C4-2B (cell line): ENCODE measurements around the gene FLT3LG.

Source experiments
- H3K27ac ChIP-seq: fragments of 450-650 bp; 2 replicates; pipeline ENCODE4 v1.5.1; 2017
- ZFX ChIP-seq: fragments of 450-650 bp; IDR thresholded peaks from 2 replicates; pipeline ENCODE4 v1.6.1; 2017
- TF ChIP-seq, protein P1 (sequence below): fragments of 450-650 bp; conservative IDR thresholded peaks from 2 replicates; pipeline ENCODE4 v1.5.1; 2017; ENCODE audit warnings: mild to moderate bottlenecking

Gene FLT3LG, protein sequence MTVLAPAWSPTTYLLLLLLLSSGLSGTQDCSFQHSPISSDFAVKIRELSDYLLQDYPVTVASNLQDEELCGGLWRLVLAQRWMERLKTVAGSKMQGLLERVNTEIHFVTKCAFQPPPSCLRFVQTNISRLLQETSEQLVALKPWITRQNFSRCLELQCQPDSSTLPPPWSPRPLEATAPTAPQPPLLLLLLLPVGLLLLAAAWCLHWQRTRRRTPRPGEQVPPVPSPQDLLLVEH

DNA sequence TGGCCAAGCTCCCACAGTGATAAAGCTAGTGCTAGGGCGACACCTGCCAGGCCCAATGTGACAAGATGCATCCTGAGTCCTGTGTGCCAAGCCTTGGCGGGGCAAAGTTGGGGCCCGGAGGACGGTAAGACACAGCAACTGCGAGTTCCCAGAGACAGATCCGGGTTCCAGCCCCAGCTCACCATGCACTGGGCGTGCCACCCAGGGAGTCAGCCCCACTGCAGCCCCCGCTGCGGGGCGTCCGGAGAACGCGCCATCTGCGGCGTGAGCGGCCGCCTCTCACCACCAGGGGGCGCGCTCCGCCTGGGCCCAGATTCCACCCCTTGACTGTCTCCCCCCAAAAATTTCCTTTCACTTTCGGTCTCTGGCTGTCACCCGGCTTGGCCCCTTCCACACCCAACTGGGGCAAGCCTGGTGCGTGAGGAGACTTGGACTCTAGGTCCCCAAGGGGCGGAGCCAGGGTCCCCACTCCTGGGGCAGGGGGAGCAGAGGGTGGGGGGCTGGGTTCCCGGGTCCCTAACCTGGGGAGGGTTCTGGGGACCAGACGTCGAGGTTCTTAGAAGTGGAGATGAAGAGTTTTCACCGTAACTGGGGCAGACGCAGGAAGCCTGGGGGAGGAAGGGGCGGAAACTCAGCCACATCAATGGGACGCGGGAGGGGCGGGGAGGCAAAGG is at the start of gene FLT3LG:
FLT3LG (plus strand) TSS at position 348 of the 674 bp plus-strand sequence. CDS start 425 bp downstream, outside the sequence.
- no peak within 1 kb of the TSS for H3K27ac ChIP-seq
- TF ChIP-seq, protein P1, sequence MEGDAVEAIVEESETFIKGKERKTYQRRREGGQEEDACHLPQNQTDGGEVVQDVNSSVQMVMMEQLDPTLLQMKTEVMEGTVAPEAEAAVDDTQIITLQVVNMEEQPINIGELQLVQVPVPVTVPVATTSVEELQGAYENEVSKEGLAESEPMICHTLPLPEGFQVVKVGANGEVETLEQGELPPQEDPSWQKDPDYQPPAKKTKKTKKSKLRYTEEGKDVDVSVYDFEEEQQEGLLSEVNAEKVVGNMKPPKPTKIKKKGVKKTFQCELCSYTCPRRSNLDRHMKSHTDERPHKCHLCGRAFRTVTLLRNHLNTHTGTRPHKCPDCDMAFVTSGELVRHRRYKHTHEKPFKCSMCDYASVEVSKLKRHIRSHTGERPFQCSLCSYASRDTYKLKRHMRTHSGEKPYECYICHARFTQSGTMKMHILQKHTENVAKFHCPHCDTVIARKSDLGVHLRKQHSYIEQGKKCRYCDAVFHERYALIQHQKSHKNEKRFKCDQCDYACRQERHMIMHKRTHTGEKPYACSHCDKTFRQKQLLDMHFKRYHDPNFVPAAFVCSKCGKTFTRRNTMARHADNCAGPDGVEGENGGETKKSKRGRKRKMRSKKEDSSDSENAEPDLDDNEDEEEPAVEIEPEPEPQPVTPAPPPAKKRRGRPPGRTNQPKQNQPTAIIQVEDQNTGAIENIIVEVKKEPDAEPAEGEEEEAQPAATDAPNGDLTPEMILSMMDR = peak; percentile 99
- no peak for TF ChIP-seq ZFX

DNA sequence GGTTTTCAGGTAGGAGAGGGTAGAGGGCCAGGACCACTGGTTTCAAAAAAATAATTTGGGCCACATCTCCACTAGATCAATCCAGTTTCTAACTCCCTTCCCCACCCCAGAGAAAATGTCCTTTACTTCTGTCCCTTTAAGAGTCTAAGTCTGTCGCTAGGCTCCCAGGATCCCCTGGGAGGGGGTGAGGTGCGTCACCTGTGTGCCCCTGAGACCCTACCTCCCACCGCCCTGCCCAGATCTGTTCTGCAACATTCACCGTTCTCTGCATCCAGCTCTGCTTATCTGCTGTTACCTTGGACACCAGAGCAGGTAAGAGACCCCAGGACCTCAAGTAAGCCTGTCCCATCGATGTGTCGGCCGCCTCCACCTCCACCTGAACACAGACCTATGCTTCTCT is 48.8 kb upstream of the FLT3LG start, which contains the start of gene GFY:
GFY (plus strand) TSS at position 211 of the 400 bp plus-strand sequence. CDS start 1,043 bp downstream, outside the sequence.
- no peak within 1 kb of the TSS for H3K27ac ChIP-seq
- TF ChIP-seq, protein P1 = no peak
- TF ChIP-seq ZFX = no peak

DNA sequence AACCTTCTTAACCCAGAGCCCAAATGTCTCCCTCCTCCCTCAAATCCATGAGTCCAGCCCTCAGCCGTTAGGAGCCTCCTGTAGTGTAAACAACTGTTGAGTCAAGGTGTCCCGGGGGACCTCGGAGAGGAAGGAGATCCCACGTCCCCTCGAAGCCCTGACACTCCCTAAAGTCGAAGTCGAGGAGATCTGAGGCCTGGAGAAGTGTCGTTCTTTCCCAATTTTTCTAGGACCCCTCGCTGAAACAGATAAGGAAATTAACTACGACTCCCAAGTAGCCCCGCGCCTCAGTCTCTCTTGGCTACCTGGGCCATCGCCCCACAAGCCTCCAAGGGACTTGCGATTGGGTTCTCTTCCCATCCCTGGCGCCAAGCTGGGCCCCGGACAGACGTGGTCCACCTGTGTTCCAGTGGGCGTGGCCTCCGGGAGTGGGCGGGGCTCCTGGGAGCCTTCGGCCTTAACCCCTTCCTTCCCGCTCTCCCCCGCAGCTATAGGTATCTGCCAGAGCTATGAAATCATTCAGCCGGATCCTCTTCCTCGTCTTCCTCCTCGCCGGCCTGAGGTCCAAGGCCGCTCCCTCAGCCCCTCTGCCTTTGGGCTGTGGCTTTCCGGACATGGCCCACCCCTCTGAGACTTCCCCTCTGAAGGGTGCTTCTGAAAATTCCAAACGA is 48.0 kb upstream of the FLT3LG start:
- no peak overlapping the region for H3K27ac ChIP-seq

DNA sequence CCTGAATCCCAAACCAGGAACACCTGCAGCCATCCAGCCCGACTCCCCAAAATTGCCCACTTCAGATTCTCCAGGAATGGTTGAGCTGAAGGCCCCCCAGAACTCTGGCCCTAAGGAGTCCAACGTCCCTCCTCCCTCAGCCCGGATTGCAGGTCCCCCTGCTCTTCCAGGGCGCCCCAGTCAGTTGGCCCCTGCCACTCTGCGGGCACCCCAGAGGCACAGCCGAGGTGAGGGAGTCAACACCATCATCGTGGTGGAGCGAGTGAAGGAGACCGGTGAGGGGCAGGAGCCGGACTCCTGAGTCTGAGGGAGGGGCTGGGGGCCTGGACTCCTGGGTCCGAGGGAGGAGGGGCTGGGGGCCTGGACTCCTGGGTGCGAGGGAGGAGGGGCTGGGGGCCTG is 46.7 kb upstream of the FLT3LG start:
- no peak for TF ChIP-seq ZFX
- TF ChIP-seq, protein P1 = no peak
- H3K27ac ChIP-seq = no peak overlapping the region

More for the DNA sequence above, 48.0 kb upstream of the FLT3LG start:
- TF ChIP-seq ZFX = no peak
- TF ChIP-seq, protein P1 = no peak

DNA sequence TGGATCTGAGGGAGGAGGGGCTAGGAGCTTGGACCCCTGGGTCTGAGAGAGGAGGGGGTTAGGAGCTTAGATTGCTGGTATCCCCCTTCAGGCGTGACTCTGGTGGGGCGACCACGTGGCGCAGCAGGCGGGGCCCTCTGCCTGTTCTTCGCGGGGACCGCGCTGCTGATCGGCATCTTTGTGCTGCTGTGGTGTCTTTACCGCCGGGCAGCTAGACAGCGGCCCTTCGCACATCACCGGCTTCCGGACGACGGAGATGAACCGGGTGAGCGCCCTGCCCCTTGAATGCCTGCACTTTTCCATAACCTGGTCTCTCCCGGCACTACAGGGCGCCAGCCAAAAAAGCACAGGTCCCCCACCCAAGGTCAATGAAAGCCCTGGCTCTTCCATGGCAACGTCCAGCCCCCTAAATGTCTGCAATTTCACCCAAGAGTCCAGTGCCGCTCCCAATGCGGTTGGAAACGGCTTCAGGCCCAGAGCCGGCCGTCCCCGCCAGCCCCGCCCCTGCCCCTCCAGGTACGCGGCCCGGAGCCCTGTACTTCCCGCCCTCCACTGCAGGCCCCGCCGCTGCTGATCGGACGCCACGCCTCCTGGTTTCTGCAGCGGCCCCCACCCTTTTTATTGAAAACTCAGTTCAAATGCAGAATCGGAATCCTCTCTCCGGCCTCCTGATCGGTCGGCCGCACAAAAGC is 46.0 kb upstream of the FLT3LG start:
- H3K27ac ChIP-seq = no peak overlapping the region
- TF ChIP-seq, protein P1 = no peak
- no peak for TF ChIP-seq ZFX

DNA sequence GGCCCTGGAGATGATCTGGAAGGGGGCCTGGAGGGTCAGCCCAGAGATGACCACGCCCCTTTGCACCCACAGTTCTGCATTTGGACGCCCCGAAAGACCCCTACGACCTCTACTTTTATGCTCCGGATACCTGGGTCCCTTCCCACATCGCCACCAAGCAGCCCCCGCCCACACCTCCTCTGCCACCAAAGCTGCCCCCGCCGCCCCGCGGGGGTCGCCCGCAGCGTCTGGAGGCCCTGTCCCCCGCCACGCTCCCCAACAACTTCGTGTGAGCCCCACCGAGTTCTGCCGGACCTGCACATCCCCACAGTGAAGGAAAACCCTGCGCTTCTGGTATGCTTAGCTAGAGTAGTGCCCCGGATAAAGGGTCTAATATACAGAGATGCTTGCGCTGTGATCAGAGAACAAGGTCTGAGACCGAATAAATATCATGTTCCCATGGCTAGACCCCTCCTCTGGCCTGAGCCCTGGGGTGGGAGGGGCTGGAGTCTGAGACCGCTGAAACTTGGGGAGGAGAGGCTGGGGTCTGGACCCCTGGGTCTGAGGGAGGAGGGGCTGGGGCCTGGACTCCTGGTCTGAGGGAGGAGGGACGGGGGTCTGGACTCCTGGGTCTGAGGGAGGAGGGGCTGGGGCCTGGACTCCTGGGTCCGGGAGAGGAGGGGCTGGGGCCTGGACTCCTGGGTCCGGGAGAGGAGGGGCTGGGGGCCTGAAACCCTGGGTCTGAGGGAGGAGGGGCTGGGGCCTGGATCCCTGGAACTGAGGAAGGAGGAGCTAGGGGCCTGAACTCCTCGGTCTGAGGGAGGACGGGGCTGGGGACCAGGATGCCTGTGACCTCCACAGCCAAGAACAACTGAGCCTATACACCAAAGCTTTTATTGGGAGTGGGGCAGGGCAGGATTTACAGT is 45.2 kb upstream of the FLT3LG start:
- TF ChIP-seq, protein P1 = no peak
- no peak for TF ChIP-seq ZFX
- H3K27ac ChIP-seq = no peak overlapping the region
